Gastroesophageal sphincter (tissue), 3 donors: ENCODE results near the gene OR4F6.
"Not testable (repeated sequence)": the region's sequence is repeated elsewhere in the genome, so short reads cannot be mapped to it uniquely, and the experiment has no call there.

Source experiments
- CTCF ChIP-seq, 4 experiments: fragments of 200-600 bp in 2 of 4; fragments of 450-650 bp in 2 of 4; sonication (generic) in 1 of 4; IDR thresholded peaks; one replicate each; pipeline ENCODE4 v1.5.1; 2017 to 2019; ENCODE audit warnings: antibody characterized with exemption in 4 of 4, mild to moderate bottlenecking in 2 of 4, moderate library complexity in 2 of 4
- EP300 ChIP-seq: sonication (generic); formaldehyde crosslinking; IDR thresholded peaks from one replicate; pipeline ENCODE4 v1.6.1; 2017; ENCODE audit warnings: antibody characterized with exemption, mild to moderate bottlenecking
- POLR2A ChIP-seq, 2 donors: fragments of 450-650 bp; IDR thresholded peaks; one replicate each; pipeline ENCODE4 v1.6.1; 2017; ENCODE audit warnings: antibody characterized with exemption in 2 of 2, mild to moderate bottlenecking in 2 of 2, moderate library complexity in 1 of 2
- POLR2AphosphoS5 ChIP-seq: sonication (generic); formaldehyde crosslinking; IDR thresholded peaks from one replicate; pipeline ENCODE4 v1.6.1; 2017; ENCODE audit warnings: antibody characterized with exemption

GRCh38 chr15:101790748-101791147, 12.6 kb upstream of the OR4F6 start:
- not testable (repeated sequence) for TF ChIP-seq CTCF (IDR thresholded peaks at IDR 0.05); POLR2AphosphoS5; POLR2A (IDR thresholded peaks at IDR 0.05); EP300
